ENCODE results near the gene INTU.

INTU gene

DNA sequence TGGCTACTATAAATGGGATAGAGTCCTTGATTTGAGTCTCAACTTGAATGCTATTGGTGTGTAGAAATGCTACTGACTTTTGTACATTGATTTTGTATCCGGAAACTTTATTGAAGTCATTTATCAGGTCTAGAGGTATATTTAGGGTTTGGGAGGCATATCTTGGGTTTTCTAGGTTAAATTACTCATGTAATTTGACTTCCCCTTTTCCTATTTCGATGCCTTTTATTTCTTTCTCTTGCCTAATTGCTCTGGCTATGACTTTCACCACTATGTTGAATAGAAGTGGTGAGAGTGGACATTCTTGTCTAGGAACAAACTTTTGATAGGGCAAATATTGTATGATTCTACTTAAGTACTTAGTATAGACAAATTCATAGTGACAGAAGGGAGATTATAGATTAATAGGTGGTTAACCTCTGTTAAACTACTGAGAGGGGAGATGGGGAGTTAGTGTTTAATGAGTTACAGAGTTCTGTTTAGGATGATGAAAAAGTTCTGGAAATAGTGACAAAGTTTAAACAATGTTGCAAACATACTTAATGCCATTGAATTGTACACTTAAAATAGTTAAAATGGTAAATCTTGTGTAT lies 126.6 kb downstream of the INTU start:
- DNase-seq, result no peak

GRCh38 chr4:127759893-127760292 lies 127.1 kb downstream of the INTU start:
- no peak for DNase-seq

DNA sequence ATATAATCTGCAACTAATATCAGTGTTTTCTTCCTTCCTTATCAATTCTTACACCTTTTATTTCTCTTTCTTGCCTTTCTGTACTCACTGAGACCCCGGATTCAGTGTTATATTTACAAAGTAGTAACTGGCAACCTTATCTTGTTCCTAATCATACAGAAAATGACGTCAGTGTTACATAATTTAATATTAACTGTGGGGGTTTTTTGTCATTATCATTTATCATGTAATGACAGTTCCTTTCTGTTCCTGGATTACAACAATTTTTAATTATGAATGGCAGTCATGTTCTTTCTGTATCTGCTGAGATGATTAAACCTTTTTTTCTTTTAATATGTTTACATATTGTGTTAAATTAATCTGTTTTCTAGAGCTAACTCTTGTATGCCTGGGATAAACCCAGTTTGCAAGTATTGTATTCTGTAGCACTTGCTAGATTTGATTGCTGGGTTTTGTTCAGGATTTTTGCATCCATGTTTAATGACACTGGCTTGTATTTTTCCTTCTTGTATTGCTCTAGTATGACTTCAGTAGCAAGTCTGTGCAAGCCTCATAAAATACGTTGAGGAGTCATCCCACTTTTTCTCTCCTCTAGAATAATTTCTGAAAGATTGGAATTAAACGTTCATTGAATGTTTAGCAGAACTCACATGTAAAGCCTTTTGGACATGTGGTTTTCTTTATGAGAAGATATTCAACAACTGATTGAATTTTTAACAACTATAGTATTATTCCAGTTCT lies 138.9 kb downstream of the INTU start:
- DNase-seq, result no peak

DNA sequence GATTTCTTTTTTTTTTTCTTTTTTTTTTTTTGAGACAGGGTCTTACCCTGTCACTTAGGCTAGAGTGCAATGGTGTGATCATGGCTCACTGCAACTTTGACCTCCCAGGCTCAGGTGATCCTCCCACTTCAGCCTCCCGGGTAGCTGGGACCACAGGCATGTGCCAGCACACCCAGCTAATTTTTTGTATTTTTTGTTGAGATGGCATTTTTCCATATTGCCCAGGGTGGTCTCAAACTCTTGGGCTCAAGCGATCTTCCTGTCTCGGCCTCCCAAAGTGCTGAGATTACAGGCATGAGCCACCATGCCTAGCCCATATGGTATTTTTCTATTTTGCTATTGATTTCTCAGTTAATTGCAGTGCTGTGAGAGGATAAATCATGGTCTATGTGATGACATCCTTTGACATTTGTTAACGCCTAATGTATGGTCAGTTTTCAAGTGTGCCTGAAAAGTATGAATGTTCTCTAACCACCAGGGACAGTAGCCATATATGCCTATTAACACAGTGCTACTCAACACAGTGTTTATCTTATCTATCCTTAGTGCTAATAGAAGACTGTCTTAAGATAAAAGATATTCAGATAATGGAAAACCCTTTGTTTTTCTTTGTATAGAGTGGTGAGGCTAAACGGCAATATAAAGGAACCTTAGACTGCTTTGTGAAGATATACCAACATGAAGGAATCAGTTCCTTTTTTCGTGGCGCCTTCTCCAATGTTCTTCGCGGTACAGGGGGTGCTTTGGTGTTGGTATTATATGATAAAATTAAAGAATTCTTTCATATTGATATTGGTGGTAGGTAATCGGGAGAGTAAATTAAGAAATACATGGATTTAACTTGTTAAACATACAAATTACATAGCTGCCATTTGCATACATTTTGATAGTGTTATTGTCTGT lies 140.3 kb downstream of the INTU start:
- no peak for DNase-seq

DNA sequence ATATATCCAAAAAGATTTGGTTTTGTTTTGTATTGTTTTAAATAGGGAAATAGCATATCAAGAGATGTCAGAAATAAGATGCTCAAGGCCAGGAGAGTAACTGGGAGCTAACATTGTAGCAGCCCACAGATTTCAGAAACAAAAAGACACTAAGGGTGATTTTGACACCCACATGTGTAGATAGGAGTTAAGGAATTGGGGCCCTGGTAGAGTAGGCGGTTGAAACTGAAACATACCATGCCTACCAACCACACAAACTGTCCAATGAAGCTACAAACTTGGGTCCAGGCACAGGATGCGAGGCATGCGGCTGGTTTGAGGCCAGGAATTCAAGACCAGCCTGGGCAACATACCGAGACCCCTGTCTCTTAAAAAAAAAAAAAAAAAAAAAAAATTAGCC lies 143.1 kb downstream of the INTU start:
- no peak for DNase-seq

Data from CD4-positive, alpha-beta T cell treated with Interleukin-17A for 4 hours (primary cell).